Esophagus (tissue), 2 donors: ENCODE data around the gene PTPRD. TPM values are rescaled to one million over a fixed set of nuclear protein-coding genes. Genes with fewer than 3 reads are reported as not detected.

Source experiments
- H3K27ac ChIP-seq, 2 donors: one replicate each; pipeline ENCODE4 v1.5.1; 2013; ENCODE audit warnings: low read depth in 2 of 2, mild to moderate bottlenecking in 2 of 2, inconsistent platforms in 1 of 2, low read length in 1 of 2, moderate library complexity in 1 of 2
- H3K27me3 ChIP-seq, 2 donors: one replicate each; pipeline ENCODE4 v1.6.1; 2013; ENCODE audit warnings: low read length in 2 of 2, control low read depth in 1 of 2, mild to moderate bottlenecking in 1 of 2; ENCODE audit not compliant: insufficient read depth in 2 of 2, control insufficient read depth in 1 of 2
- H3K36me3 ChIP-seq, 2 donors: one replicate each; pipeline ENCODE4 v1.6.1; 2013; ENCODE audit warnings: low read length in 1 of 2; ENCODE audit not compliant: control insufficient read depth in 2 of 2, insufficient read depth in 2 of 2
- H3K4me1 ChIP-seq, 2 donors: one replicate each; pipeline ENCODE4 v1.6.1; 2013; ENCODE audit warnings: low read length in 1 of 2; ENCODE audit not compliant: control insufficient read depth in 2 of 2, insufficient read depth in 2 of 2
- H3K4me3 ChIP-seq, 2 donors: one replicate each; pipeline ENCODE4 v1.5.1; 2013; ENCODE audit warnings: low read length in 2 of 2, mild to moderate bottlenecking in 2 of 2, low read depth in 1 of 2, moderate library complexity in 1 of 2
- H3K9me3 ChIP-seq, 2 donors: one replicate each; pipeline ENCODE4 v1.6.1; 2013; ENCODE audit warnings: mild to moderate bottlenecking in 2 of 2, low read depth in 1 of 2, low read length in 1 of 2, moderate library complexity in 1 of 2; ENCODE audit not compliant: control insufficient read depth in 2 of 2, insufficient read depth in 1 of 2
- WGBS, 2 donors: extraction: QIAGEN DNeasy Blood & Tissue Kit; methylation state at CpG; one replicate each; pipeline ENCODE4 v1.1.7; 2013; 5-methylcytosine and 5-hydroxymethylcytosine counted together
- polyA plus RNA-seq, 2 donors: library from polyadenylated mRNA; stranded (reverse); fragments of 200-250 nt; gene quantifications; one replicate each; pipeline ENCODE4 v1.2.3, GENCODE V29; 2013
- donor health status: healthy with polysubstance abuse.
- donor health status: Bipolar disorder and iron deficiency.

Gene PTPRD
- polyA plus RNA-seq, 2 donors: 0.53 to 0.60 TPM

- Histone ChIP-seq H3K36me3 (no peaks in the 10 kb centered on the region), H3K27ac (no peak overlapping the region), H3K27me3 (no peaks in the 10 kb centered on the region), H3K9me3 (no peaks in the 10 kb centered on the region), H3K4me1 (no peaks in the 10 kb centered on the region), H3K4me3 (no peak overlapping the region)
- 81 to 88% methylated on average over 5 of the region's 5 CpGs for WGBS, 2 donors
Observed at GRCh38 chr9:8822667-8823025, 1790.2 kb downstream of the PTPRD start.

GRCh38 chr9:8821910-8822666 is 1790.7 kb downstream of the PTPRD start:
- no peak overlapping the region for H3K27ac ChIP-seq

GRCh38 chr9:8817335-8817734 is 1795.5 kb downstream of the PTPRD start:
- H3K36me3 ChIP-seq: no peaks in the 10 kb centered on the region
- no peaks in the 10 kb centered on the region for H3K9me3 ChIP-seq
- H3K27me3 ChIP-seq: no peaks in the 10 kb centered on the region
- H3K4me3 ChIP-seq: no peak overlapping the region
- no peak overlapping the region for H3K27ac ChIP-seq
- H3K4me1 ChIP-seq: no peaks in the 10 kb centered on the region

More at GRCh38 chr9:8821910-8822666, 1790.7 kb downstream of the PTPRD start:
- Histone ChIP-seq H3K36me3 (no peaks in the 10 kb centered on the region), H3K4me1 (no peaks in the 10 kb centered on the region), H3K27me3 (no peaks in the 10 kb centered on the region), H3K4me3 (no peak overlapping the region), H3K9me3 (no peaks in the 10 kb centered on the region)
- WGBS, 2 donors: 85 to 91% methylated on average over 4 of the region's 4 CpGs

GRCh38 chr9:8816361-8816760 is 1796.4 kb downstream of the PTPRD start:
- no peaks in the 10 kb centered on the region for H3K36me3 ChIP-seq
- no peaks in the 10 kb centered on the region for H3K9me3 ChIP-seq
- no peak overlapping the region for H3K27ac ChIP-seq
- no peak overlapping the region for H3K4me3 ChIP-seq
- no peaks in the 10 kb centered on the region for H3K4me1 ChIP-seq
- no peaks in the 10 kb centered on the region for H3K27me3 ChIP-seq
- 20 to 22% methylated on average over 2 of the region's 2 CpGs for WGBS, 2 donors

- Histone ChIP-seq H3K4me1 (no peaks in the 10 kb centered on the region), H3K27ac (no peak overlapping the region), H3K27me3 (no peaks in the 10 kb centered on the region), H3K9me3 (no peaks in the 10 kb centered on the region), H3K36me3 (no peaks in the 10 kb centered on the region), H3K4me3 (no peak overlapping the region)
- whole genome bisulfite sequencing, 2 donors: 74 to 81% methylated on average over 1 of the region's 1 CpG
Observed at GRCh38 chr9:8815931-8816330, 1796.9 kb downstream of the PTPRD start.

GRCh38 chr9:8815219-8815618 is 1797.6 kb downstream of the PTPRD start:
- Histone ChIP-seq H3K27me3 (no peaks in the 10 kb centered on the region), H3K36me3 (no peaks in the 10 kb centered on the region), H3K27ac (no peak overlapping the region), H3K9me3 (no peaks in the 10 kb centered on the region), H3K4me1 (no peaks in the 10 kb centered on the region), H3K4me3 (no peak overlapping the region)
- 85 to 95% methylated on average over 1 of the region's 1 CpG for WGBS, 2 donors

- Histone ChIP-seq H3K9me3 (no peaks in the 10 kb centered on the region), H3K36me3 (no peaks in the 10 kb centered on the region), H3K4me3 (no peak overlapping the region), H3K4me1 (no peaks in the 10 kb centered on the region), H3K27ac (no peak overlapping the region), H3K27me3 (no peaks in the 10 kb centered on the region)
- WGBS, 2 donors: 63 to 68% methylated on average over 6 of the region's 6 CpGs
Observed at GRCh38 chr9:8812888-8813287, 1799.9 kb downstream of the PTPRD start.

- no peak overlapping the region for H3K27ac ChIP-seq
- H3K9me3 ChIP-seq: no peaks in the 10 kb centered on the region
- H3K4me1 ChIP-seq: no peaks in the 10 kb centered on the region
- no peaks in the 10 kb centered on the region for H3K36me3 ChIP-seq
- H3K27me3 ChIP-seq: no peaks in the 10 kb centered on the region
- no peak overlapping the region for H3K4me3 ChIP-seq
- WGBS, 2 donors: 74 to 77% methylated on average over 3 of the region's 3 CpGs
Observed at GRCh38 chr9:8809741-8810140, 1803.1 kb downstream of the PTPRD start.

GRCh38 chr9:8806150-8806549 is 1806.7 kb downstream of the PTPRD start:
- Histone ChIP-seq H3K27me3 (no peaks in the 10 kb centered on the region), H3K27ac (no peak overlapping the region), H3K9me3 (no peaks in the 10 kb centered on the region), H3K4me1 (no peaks in the 10 kb centered on the region), H3K36me3 (no peaks in the 10 kb centered on the region), H3K4me3 (no peak overlapping the region)
- WGBS, 2 donors: 92 to 94% methylated on average over 2 of the region's 2 CpGs

- Histone ChIP-seq H3K9me3 (no peaks in the 10 kb centered on the region), H3K27ac (no peak overlapping the region), H3K27me3 (no peaks in the 10 kb centered on the region), H3K36me3 (no peaks in the 10 kb centered on the region), H3K4me3 (no peak overlapping the region), H3K4me1 (no peaks in the 10 kb centered on the region)
- 79 to 87% methylated on average over 3 of the region's 3 CpGs for WGBS, 2 donors
Observed at GRCh38 chr9:8804613-8805012, 1808.2 kb downstream of the PTPRD start.
